ENCODE data around the gene PTPRN2. TPM values are rescaled to one million over a fixed set of nuclear protein-coding genes. Genes with fewer than 3 reads are reported as not detected.

Gene PTPRN2
- total and polyA plus RNA-seq, 9 of the 15 experiments (the other 6 are each of a cell fraction or from before 2014, with no cell fraction given), result not detected

DNA sequence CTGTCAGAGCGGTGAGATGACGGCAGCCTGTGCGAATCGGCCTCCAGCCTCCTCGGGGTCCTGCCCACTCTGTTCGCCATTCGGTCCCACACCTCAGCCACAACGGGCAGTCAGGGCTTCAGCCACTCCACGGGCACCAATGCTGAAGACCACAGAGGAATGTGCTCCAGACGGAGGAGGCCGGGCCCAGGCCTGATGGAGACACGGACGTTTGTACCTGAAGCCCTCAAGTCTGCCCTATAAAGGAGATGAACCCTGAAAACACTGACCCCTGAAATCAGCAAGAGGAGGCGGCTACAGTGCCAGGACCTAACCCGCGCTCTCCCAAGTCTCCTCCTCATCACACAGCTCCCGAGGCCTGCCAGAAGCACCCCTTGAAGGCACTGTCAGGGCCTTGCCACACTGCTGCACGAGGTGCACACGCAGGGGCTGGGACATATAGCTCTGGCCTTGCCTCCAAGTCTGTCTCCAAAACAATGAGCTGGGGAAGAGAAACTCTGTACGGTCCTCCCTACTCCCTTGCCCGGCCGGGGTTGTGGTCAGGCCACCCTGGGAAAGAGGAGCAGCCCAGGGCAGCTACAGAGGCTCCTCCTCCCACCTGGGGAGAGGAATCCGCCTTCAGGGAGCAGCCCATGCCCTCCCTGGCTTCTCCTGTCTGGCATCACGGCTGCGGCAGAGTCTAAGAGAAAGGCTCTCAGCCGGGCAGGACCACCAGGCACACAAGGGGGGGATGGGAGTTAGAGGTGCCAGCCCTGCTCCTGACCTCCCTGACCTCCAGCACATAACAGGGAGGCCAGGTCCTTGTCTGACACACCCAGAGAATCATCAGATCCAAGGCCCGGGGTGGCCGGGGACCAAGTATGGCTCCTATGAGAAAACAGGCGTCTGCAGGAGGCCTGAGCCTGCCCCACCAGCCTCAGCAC lies 310.1 kb downstream of the PTPRN2 start (continued):
- TF ChIP-seq, protein P1, sequence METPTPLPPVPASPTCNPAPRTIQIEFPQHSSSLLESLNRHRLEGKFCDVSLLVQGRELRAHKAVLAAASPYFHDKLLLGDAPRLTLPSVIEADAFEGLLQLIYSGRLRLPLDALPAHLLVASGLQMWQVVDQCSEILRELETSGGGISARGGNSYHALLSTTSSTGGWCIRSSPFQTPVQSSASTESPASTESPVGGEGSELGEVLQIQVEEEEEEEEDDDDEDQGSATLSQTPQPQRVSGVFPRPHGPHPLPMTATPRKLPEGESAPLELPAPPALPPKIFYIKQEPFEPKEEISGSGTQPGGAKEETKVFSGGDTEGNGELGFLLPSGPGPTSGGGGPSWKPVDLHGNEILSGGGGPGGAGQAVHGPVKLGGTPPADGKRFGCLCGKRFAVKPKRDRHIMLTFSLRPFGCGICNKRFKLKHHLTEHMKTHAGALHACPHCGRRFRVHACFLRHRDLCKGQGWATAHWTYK (CRISPR knock-in tag; IDR thresholded peaks at IDR 0.05), result no peak
- TF ChIP-seq RFX1 (IDR thresholded peaks at IDR 0.05), result no peak
- TF ChIP-seq SMARCB1 (IDR thresholded peaks at IDR 0.05; ENCODE audit: insufficient read length, low read depth), result no peak
- TF ChIP-seq ZBED1 (IDR thresholded peaks at IDR 0.05), result no peak
- no peak for TF ChIP-seq FOXK2 (conservative IDR thresholded peaks at IDR 0.05 in 1 of 2, IDR thresholded peaks at IDR 0.05 in 1 of 2; ENCODE audit: low read depth in 2 of 2)
- no peak for TF ChIP-seq ASH1L (IDR thresholded peaks at IDR 0.05; ENCODE audit: borderline replicate concordance, low read depth, partially characterized antibody)
- TF ChIP-seq, protein P2, sequence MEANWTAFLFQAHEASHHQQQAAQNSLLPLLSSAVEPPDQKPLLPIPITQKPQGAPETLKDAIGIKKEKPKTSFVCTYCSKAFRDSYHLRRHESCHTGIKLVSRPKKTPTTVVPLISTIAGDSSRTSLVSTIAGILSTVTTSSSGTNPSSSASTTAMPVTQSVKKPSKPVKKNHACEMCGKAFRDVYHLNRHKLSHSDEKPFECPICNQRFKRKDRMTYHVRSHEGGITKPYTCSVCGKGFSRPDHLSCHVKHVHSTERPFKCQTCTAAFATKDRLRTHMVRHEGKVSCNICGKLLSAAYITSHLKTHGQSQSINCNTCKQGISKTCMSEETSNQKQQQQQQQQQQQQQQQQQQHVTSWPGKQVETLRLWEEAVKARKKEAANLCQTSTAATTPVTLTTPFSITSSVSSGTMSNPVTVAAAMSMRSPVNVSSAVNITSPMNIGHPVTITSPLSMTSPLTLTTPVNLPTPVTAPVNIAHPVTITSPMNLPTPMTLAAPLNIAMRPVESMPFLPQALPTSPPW (CRISPR knock-in tag; IDR thresholded peaks at IDR 0.05), result no peak
